Mesothelial cell of epicardium (in vitro differentiated cells): Measurements from ENCODE around the gene SMIM45.
A peak's percentile ranks its signal among the peaks of the same experiment; 100 is the strongest.
"Not testable (repeated sequence)": the region's sequence is repeated elsewhere in the genome, so short reads cannot be mapped to it uniquely, and the experiment has no call there.

Experiments used
- DNase-seq, 2 experiments: peaks; one replicate each; pipeline ENCODE4 v3.0.0; 2021; ENCODE audit warnings: low spot score in 2 of 2; ENCODE audit not compliant: unreplicated experiment in 2 of 2
- H3K27ac Mint-ChIP-seq: 2 replicates; pipeline ENCODE4 v1.8.0; 2021; ENCODE audit warnings: mixed read lengths
- H3K27me3 Mint-ChIP-seq: 2 replicates; pipeline ENCODE4 v1.8.0; 2021; ENCODE audit warnings: low read depth, mixed read lengths
- H3K36me3 Mint-ChIP-seq: 2 replicates; pipeline ENCODE4 v1.8.0; 2021; ENCODE audit warnings: mixed read lengths
- H3K4me1 Mint-ChIP-seq: 2 replicates; pipeline ENCODE4 v1.8.0; 2021; ENCODE audit warnings: mixed read lengths
- H3K4me3 Mint-ChIP-seq: 2 replicates; pipeline ENCODE4 v1.8.0; 2021; ENCODE audit warnings: mild to moderate bottlenecking, moderate library complexity, mixed read lengths
- H3K9me3 Mint-ChIP-seq: 2 replicates; pipeline ENCODE4 v1.8.0; 2021; ENCODE audit warnings: mixed read lengths
- CTCF ChIP-seq: fragments of 200-600 bp; sonication (generic); IDR thresholded peaks from one replicate; pipeline ENCODE4 v1.5.0; 2021; ENCODE audit warnings: antibody characterized with exemption; ENCODE audit not compliant: unreplicated experiment

SMIM45 gene

GRCh38 chr22:41947424-41948080, 4.4 kb upstream of the SMIM45 start:
- DNase-seq: no peak
- H3K27ac Mint-ChIP-seq: peak overlapping the region; percentile 67
- no peaks in the 10 kb centered on the region for H3K9me3 Mint-ChIP-seq
- TF ChIP-seq CTCF: no peak
- peaks cover 25% of the 10 kb centered on the region for H3K4me1 Mint-ChIP-seq
- H3K27me3 Mint-ChIP-seq: no peaks in the 10 kb centered on the region
- peak overlapping the region; percentile 86 for H3K4me3 Mint-ChIP-seq
- peaks cover 3% of the 10 kb centered on the region for H3K36me3 Mint-ChIP-seq

GRCh38 chr22:41948142-41948541, 3.8 kb upstream of the SMIM45 start:
- Mint-ChIP-seq H3K27ac (no peak overlapping the region), H3K36me3 (peaks cover 3% of the 10 kb centered on the region), H3K4me1 (peaks cover 25% of the 10 kb centered on the region), H3K4me3 (peak overlapping the region; percentile 86), H3K27me3 (no peaks in the 10 kb centered on the region), H3K9me3 (no peaks in the 10 kb centered on the region)
- no peak for TF ChIP-seq CTCF
- DNase-seq: no peak

GRCh38 chr22:41948928-41949296, 3.0 kb upstream of the SMIM45 start:
- H3K27ac Mint-ChIP-seq, H3K27me3 Mint-ChIP-seq: not testable (repeated sequence)
- peaks cover 25% of the 10 kb centered on the region for H3K4me1 Mint-ChIP-seq

GRCh38 chr22:41949297-41949965, 2.5 kb upstream of the SMIM45 start:
- peaks cover 25% of the 10 kb centered on the region for H3K4me1 Mint-ChIP-seq
- no peak overlapping the region for H3K4me3 Mint-ChIP-seq
- H3K27me3 Mint-ChIP-seq: no peaks in the 10 kb centered on the region

More at GRCh38 chr22:41948928-41949296, 3.0 kb upstream of the SMIM45 start:
- DNase-seq, H3K9me3 Mint-ChIP-seq, H3K36me3 Mint-ChIP-seq, H3K4me3 Mint-ChIP-seq: not testable (repeated sequence)

GRCh38 chr22:41952713-41953112, 763 bp downstream of the SMIM45 start:
- Mint-ChIP-seq H3K36me3 (no peaks in the 10 kb centered on the region), H3K27ac (no peak overlapping the region)
- DNase-seq: no peak

More at GRCh38 chr22:41949297-41949965, 2.5 kb upstream of the SMIM45 start:
- Mint-ChIP-seq H3K36me3 (peaks cover 1% of the 10 kb centered on the region), H3K27ac (no peak overlapping the region), H3K9me3 (no peaks in the 10 kb centered on the region)
- TF ChIP-seq CTCF: no peak
- no peak for DNase-seq

More at GRCh38 chr22:41952713-41953112, 763 bp downstream of the SMIM45 start:
- Mint-ChIP-seq H3K9me3 (no peaks in the 10 kb centered on the region), H3K27me3 (peaks cover 2% of the 10 kb centered on the region), H3K4me1 (peaks cover 16% of the 10 kb centered on the region), H3K4me3 (no peak overlapping the region)
- TF ChIP-seq CTCF: no peak
